K562 (cell line): Measurements from ENCODE around the gene S100P. TPM values are rescaled to one million over a fixed set of nuclear protein-coding genes. Genes with fewer than 3 reads are reported as not detected.

Experiments
- ATAC-seq: fragments of 200-7000 bp; cut with Tn5 transposase; 3 replicates; pipeline ENCODE4 v1.9.1; 2020; ENCODE audit warnings: moderate library complexity
- BruUV-seq: library from RNA; stranded (reverse); fragments of 400-500 nt; replicated peaks from 2 replicates; lab custom pipeline; 2021; lab: Mats Ljungman, UMichigan
- CTCF ChIA-PET: fragments of 300-600 bp; formaldehyde crosslinking; extraction: SDS; loops from one replicate; lab custom pipeline; 2021; ENCODE audit warnings: low intra/inter-chr PET ratio; lab: Yijun Ruan, JAX
- POLR2A ChIA-PET: fragments of 300-600, 350-650 bp; sonication (Branson Sonifier 250); formaldehyde crosslinking; extraction: SDS; loops from one replicate; lab custom pipeline; 2021; ENCODE audit warnings: antibody characterized with exemption, inconsistent platforms; lab: Yijun Ruan, JAX
- DNase-seq, 4 experiments: peaks; one replicate each; pipeline versions ENCODE4 v3.0.0 to v3.0.0-alpha.2; 2011 to 2018; ENCODE audit warnings: low spot score in 3 of 4, mixed read lengths in 3 of 4; ENCODE audit errors: extremely low read depth in 1 of 4
- FAIRE-seq: peaks from 2 replicates; lab custom pipeline; 2011; peaks lifted over from hg19 to GRCh38; lab: Jason Lieb, UNC
- H2AFZ ChIP-seq: 2 replicates; pipeline ENCODE4 v1.6.0; 2011; ENCODE audit warnings: low read depth, low read length, control low read depth, inconsistent platforms
- H3K27ac ChIP-seq: fragments of 200-600 bp; 3 replicates; pipeline ENCODE4 v1.8.0; 2011; ENCODE audit warnings: low read depth, mild to moderate bottlenecking, control low read depth, inconsistent platforms, low read length, moderate library complexity, mixed read lengths; ENCODE audit errors: extremely low read depth
- H3K27me3 ChIP-seq, 2 experiments: fragments of 300-600 bp in 1 of 2; 2 replicates in 1 of 2; 3 replicates in 1 of 2; pipeline versions ENCODE4 v1.6.0 to v1.8.0; 2011; ENCODE audit warnings: inconsistent platforms in 2 of 2, low read length in 2 of 2, mild to moderate bottlenecking in 1 of 2, mixed read lengths in 1 of 2, moderate library complexity in 1 of 2; ENCODE audit not compliant: control insufficient read depth in 2 of 2, insufficient read depth in 2 of 2
- H3K36me3 ChIP-seq: fragments of 300-600 bp; 3 replicates; pipeline ENCODE4 v1.8.0; 2011; ENCODE audit warnings: mild to moderate bottlenecking, low read length, inconsistent platforms; ENCODE audit not compliant: control insufficient read depth, insufficient read depth
- H3K4me1 ChIP-seq, 2 experiments: fragments of 200-600 bp in 1 of 2; replicated peaks in 1 of 2; 2 replicates in 1 of 2; 3 replicates in 1 of 2; pipeline versions ENCODE4 v1.5.1 to v1.8.0; 2011; ENCODE audit warnings: inconsistent platforms in 2 of 2, low read length in 2 of 2, mild to moderate bottlenecking in 1 of 2, mixed read lengths in 1 of 2, moderate library complexity in 1 of 2; ENCODE audit not compliant: control insufficient read depth in 2 of 2, insufficient read depth in 2 of 2
- H3K4me2 ChIP-seq: 2 replicates; pipeline ENCODE4 v1.6.1; 2011; ENCODE audit warnings: low read length, control low read depth, inconsistent platforms, mixed read lengths; ENCODE audit not compliant: insufficient read depth
- H3K4me3 ChIP-seq: fragments of 200-600 bp; sonication (generic), shearing (Covaris generic); 2 replicates; pipeline ENCODE4 v1.5.1; 2016; ENCODE audit warnings: control low read depth, inconsistent platforms
- H3K79me2 ChIP-seq: fragments of 200-600 bp; 3 replicates; pipeline ENCODE4 v1.8.0; 2011; ENCODE audit warnings: low read length, inconsistent platforms; ENCODE audit not compliant: control insufficient read depth, insufficient read depth
- H3K9ac ChIP-seq, 2 experiments: 2 replicates each; pipeline versions ENCODE4 v1.6.0 to v1.6.1; 2011; ENCODE audit warnings: low read depth in 2 of 2, low read length in 2 of 2, control low read depth in 1 of 2, inconsistent platforms in 1 of 2, mild to moderate bottlenecking in 1 of 2, mixed read lengths in 1 of 2; ENCODE audit not compliant: insufficient read depth in 1 of 2
- H3K9me1 ChIP-seq: one replicate; pipeline ENCODE4 v1.6.0; 2011; ENCODE audit warnings: inconsistent platforms, mild to moderate bottlenecking, low read length, moderate library complexity; ENCODE audit not compliant: control insufficient read depth, insufficient read depth
- H3K9me3 ChIP-seq: replicated peaks from 2 replicates; pipeline ENCODE4 v1.5.1; 2011; ENCODE audit warnings: low read depth, low read length, inconsistent platforms; ENCODE audit not compliant: control insufficient read depth, insufficient read depth
- H4K20me1 ChIP-seq: replicated peaks from 2 replicates; pipeline ENCODE4 v1.6.1; 2011; ENCODE audit warnings: low read length, inconsistent platforms, mixed read lengths; ENCODE audit not compliant: control insufficient read depth, insufficient read depth
- CUX1 ChIP-seq: fragments of 200-800 bp; sonication (Bioruptor generic); IDR thresholded peaks from 2 replicates; pipeline ENCODE4 v1.6.1; 2016; ENCODE audit warnings: missing genetic modification characterization, missing compliant biosample characterization
- ELK1 ChIP-seq: sonication (generic); formaldehyde crosslinking; IDR thresholded peaks from 2 replicates; pipeline ENCODE4 v1.8.1; 2022; ENCODE audit warnings: missing genetic modification reagents
- GTF2E2 ChIP-seq: fragments of 200-800 bp; sonication (Bioruptor generic); IDR thresholded peaks from 2 replicates; pipeline ENCODE4 v1.6.1; 2016; ENCODE audit warnings: missing genetic modification characterization, missing compliant biosample characterization
- HDAC1 ChIP-seq, 2 experiments: fragments of 450-650 bp; IDR thresholded peaks; 2 replicates each; pipeline ENCODE4 v1.6.1; 2016 to 2017; ENCODE audit warnings: inconsistent platforms in 1 of 2, mild to moderate bottlenecking in 1 of 2, moderate library complexity in 1 of 2
- HMG20A ChIP-seq: fragments of 450-650 bp; formaldehyde crosslinking; conservative IDR thresholded peaks from 2 replicates; pipeline ENCODE4 v1.4.0; 2020; ENCODE audit warnings: mild to moderate bottlenecking, mixed read lengths
- MITF ChIP-seq: IDR thresholded peaks from 2 replicates; pipeline ENCODE4 v1.6.1; 2014; ENCODE audit warnings: antibody characterized with exemption
- MYC ChIP-seq, 2 experiments: fragments of 250-450 bp in 1 of 2; sonication (Bioruptor Pico) in 1 of 2; IDR thresholded peaks; 2 replicates each; pipeline versions ENCODE4 v1.5.1 to v1.6.1; 2012 to 2021; ENCODE audit warnings: low read depth in 2 of 2, borderline replicate concordance in 1 of 2, improper control_type of control experiment in 1 of 2, low read length in 1 of 2, mild to moderate bottlenecking in 1 of 2, moderate library complexity in 1 of 2
- NCOR1 ChIP-seq: fragments of 450-650 bp; IDR thresholded peaks from 2 replicates; pipeline ENCODE4 v1.6.1; 2016; ENCODE audit warnings: mild to moderate bottlenecking, moderate library complexity
- PRPF4 ChIP-seq: fragments of 200-400 bp; formaldehyde crosslinking; IDR thresholded peaks from one replicate; pipeline ENCODE4 v1.6.1; 2017; ENCODE audit warnings: low read length, low read depth, mild to moderate bottlenecking; ENCODE audit not compliant: insufficient read depth, poor library complexity, severe bottlenecking
- THRAP3 ChIP-seq: fragments of 450-650 bp; IDR thresholded peaks from 2 replicates; pipeline ENCODE4 v1.6.1; 2016; ENCODE audit warnings: mild to moderate bottlenecking, inconsistent platforms, borderline replicate concordance
- ZBTB17 ChIP-seq: fragments of 450-650 bp; formaldehyde crosslinking; IDR thresholded peaks from 2 replicates; pipeline ENCODE4 v1.4.0; 2020; ENCODE audit warnings: mild to moderate bottlenecking
- ZBTB8A ChIP-seq: fragments of 450-650 bp; IDR thresholded peaks from 2 replicates; pipeline ENCODE4 v1.6.1; 2018; ENCODE audit warnings: mild to moderate bottlenecking, moderate library complexity; ENCODE audit not compliant: partially characterized antibody
- ZSCAN29 ChIP-seq: fragments of 450-650 bp; IDR thresholded peaks from 2 replicates; pipeline ENCODE4 v1.6.1; 2017
- WGBS: fragments of 100-300 bp; shearing (Covaris generic); methylation state at CpG from one replicate; pipeline ENCODE4 v1.1.6; 2016; ENCODE audit warnings: low coverage, mixed read lengths; ENCODE audit not compliant: insufficient coverage; ENCODE audit errors: missing lambda C conversion rate; 5-methylcytosine and 5-hydroxymethylcytosine counted together
- in situ Hi-C: fragments of 300-500 bp; cut with MboI; formaldehyde crosslinking; loops from 4 replicates; pipeline ENCODE4 v1.15.0; 2018; ENCODE audit warnings: inconsistent platforms, mixed read lengths
- intact Hi-C: fragments of 100-400 bp; cut with micrococcal nuclease; formaldehyde crosslinking; loops from 2 replicates; pipeline ENCODE4 v1.14.2; 2022
- polyA plus RNA-seq, 8 experiments: library from polyadenylated mRNA; depleted of rRNA in 4 of 8; stranded (reverse) in 5 of 8; unstranded in 3 of 8; fragments of >200 nt; fragmentation: Nextera tagmentation in 2 of 8; fragmentation: Illumina TruSeq in 1 of 8; extraction: Ambion mirVana in 2 of 8; extraction: Trizol in 1 of 8; gene quantifications; 2 replicates each; pipeline versions ENCODE4 v1.2.1 to v1.2.3, GENCODE V29; 2011 to 2014; ENCODE audit warnings: inconsistent platforms in 1 of 8, missing spikeins in 1 of 8
- total RNA-seq, 7 experiments: library from RNA; depleted of rRNA in 6 of 7; stranded (reverse); fragments of >200 nt in 6 of 7; fragmentation: Illumina TruSeq in 2 of 7; extraction: Trizol in 2 of 7; gene quantifications; 2 replicates each; pipeline versions ENCODE4 v1.2.1 to v1.2.3, GENCODE V29; 2011 to 2021; ENCODE audit warnings: low replicate concordance in 1 of 7

The S100P gene
- total and polyA plus RNA-seq, 9 of the 15 experiments (the other 6 are each of a cell fraction or from before 2014, with no cell fraction given) = 4.1 to 23.8 (median 7.5) TPM

DNA sequence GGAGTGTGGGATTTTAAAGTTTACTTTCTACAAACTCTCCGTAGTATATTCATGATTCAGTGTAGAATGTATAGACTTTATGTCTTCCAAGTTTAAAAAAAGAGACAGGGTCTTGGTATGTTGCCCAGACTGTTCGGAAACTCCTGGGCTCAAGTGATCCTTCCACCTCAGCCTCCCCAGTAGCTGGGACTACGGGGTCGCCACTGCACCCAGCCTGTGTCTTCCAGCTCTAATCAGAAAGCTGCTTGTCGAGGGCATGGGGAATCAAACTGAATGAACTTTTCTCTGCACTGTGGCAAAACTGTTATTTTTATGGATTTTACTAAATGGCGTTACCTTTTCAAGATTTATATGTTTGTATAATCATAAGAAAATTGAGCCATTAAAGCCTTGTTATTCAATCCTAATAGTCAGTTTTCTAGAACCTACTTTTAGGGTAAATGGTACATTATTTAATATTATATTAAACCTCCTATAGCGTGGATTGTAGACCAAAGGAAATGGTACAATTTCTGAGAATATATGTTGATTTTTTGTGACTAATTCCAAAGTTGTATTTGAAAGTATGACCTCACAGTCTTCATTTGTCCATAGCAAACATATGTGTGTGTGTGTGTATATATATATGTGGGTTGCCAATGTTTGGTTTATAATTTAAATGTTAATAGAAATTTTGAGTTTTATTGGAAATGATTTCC is 23.4 kb downstream of the S100P start:
- H4K20me1 ChIP-seq = 0 out of 2 replicates have a peak, but pooled peaks cover 4% of the 10 kb centered on the region
- no peaks in the 10 kb centered on the region for H3K36me3 ChIP-seq
- FAIRE-seq = no peak
- no peak overlapping the region for H2AFZ ChIP-seq
- H3K9ac ChIP-seq = peak overlapping the region; percentile 80 to 99
- H3K27ac ChIP-seq = peak overlapping the region; percentile 94
- peaks cover 22 to 23% of the 10 kb centered on the region in 2 experiments; a peak in 4 of 5 replicates for H3K4me1 ChIP-seq
- CTCF ChIA-PET = interaction anchor here (1.0 kb wide), 1 partner anchor 157 kb away, joined by 3 read pairs; no protein-coding TSS in a partner anchor
- WGBS = under 1% methylated on average over 7 of the region's 7 CpGs
- peak overlapping the region; percentile 98 for H3K4me2 ChIP-seq
- intact Hi-C loops = loop anchor here (2.0 kb wide), 1 partner anchor 42 kb away; a partner anchor contains a TSS
- peak in 1 of 4 experiments; percentile 52 for DNase-seq
- POLR2A ChIA-PET = interaction anchor here (0.6 to 2.5 kb wide), 19 partner anchors 7 to 351 kb away, joined by 3 to 12 read pairs (median 3); partner anchors contain the start of genes GRPEL1 and MRFAP1L1
- ATAC-seq = peak; percentile 64
- in situ Hi-C loops = no loop called here
- no peaks in the 10 kb centered on the region for H3K27me3 ChIP-seq
- BruUV-seq = TSS peak; percentile 67
- peak overlapping the region; percentile 58 for H3K4me3 ChIP-seq
- no peaks in the 10 kb centered on the region for H3K9me1 ChIP-seq
- peaks cover 31% of the 10 kb centered on the region for H3K79me2 ChIP-seq
- no peaks in the 10 kb centered on the region for H3K9me3 ChIP-seq
- TF ChIP-seq HDAC1 (IDR thresholded peaks at IDR 0.05) (no peak), GTF2E2 (no peak), ZBTB17 (CRISPR knock-in tag) (no peak), ZBTB8A (no peak), PRPF4 (no peak), ELK1 (CRISPR knock-in tag) (no peak), MYC (IDR thresholded peaks at IDR 0.05; ENCODE audit: low read depth, low read length) (0 out of 2 replicates have a peak, but pooled peaks have one; percentile 3), MYC (CRISPR knock-in tag; IDR thresholded peaks at IDR 0.05; ENCODE audit: borderline replicate concordance, low read depth) (0 out of 2 replicates have a peak, but pooled peaks have one; percentile 6), HMG20A (CRISPR knock-in tag) (no peak), ZSCAN29 (no peak), THRAP3 (0 out of 2 replicates have a peak, but pooled peaks have one; percentile 42), CUX1 (CRISPR knock-in tag) (no peak), MITF (no peak), NCOR1 (0 out of 2 replicates have a peak, but pooled peaks have one; percentile 7)
